NCI-H2171 (cell line): ENCODE measurements around the gene DMXL1.
A peak's percentile ranks its signal among the peaks of the same experiment; 100 is the strongest.

Source experiments
- DNase-seq: peaks from one replicate; lab custom pipeline; 2025; lab: John Stamatoyannopoulos, UW

DMXL1 gene

GRCh38 chr5:119070828-119071560, at the start of gene DMXL1:
Gene DMXL1, plus strand, starts transcription at chr5:119071087. Its CDS starts 483 bp downstream, at chr5:119071570.
- DNase-seq: peak; percentile 87

- no peak for DNase-seq
These were observed 49.6 kb upstream of the DMXL1 start for GRCh38 chr5:119021149-119021732.

- no peak for DNase-seq
These were observed 48.7 kb upstream of the DMXL1 start for GRCh38 chr5:119022017-119022745.

GRCh38 chr5:119022773-119023172, 48.1 kb upstream of the DMXL1 start:
- DNase-seq: no peak

GRCh38 chr5:119028575-119028974, 42.3 kb upstream of the DMXL1 start:
- DNase-seq: no peak

- no peak for DNase-seq
These were observed 39.6 kb upstream of the DMXL1 start for GRCh38 chr5:119031011-119031886.

- DNase-seq: no peak
These were observed 39.0 kb upstream of the DMXL1 start for GRCh38 chr5:119031905-119032304.

- no peak for DNase-seq
These were observed 38.2 kb upstream of the DMXL1 start for GRCh38 chr5:119032656-119033055.

- no peak for DNase-seq
These were observed 37.8 kb upstream of the DMXL1 start for GRCh38 chr5:119033135-119033534.

- DNase-seq: no peak
These were observed 34.7 kb upstream of the DMXL1 start for GRCh38 chr5:119036101-119036762.

GRCh38 chr5:119037496-119038215, 33.2 kb upstream of the DMXL1 start:
- DNase-seq: no peak

GRCh38 chr5:119048246-119048645, 22.6 kb upstream of the DMXL1 start:
- no peak for DNase-seq

- DNase-seq: no peak
These were observed 20.9 kb upstream of the DMXL1 start for GRCh38 chr5:119049824-119050449.

- no peak for DNase-seq
These were observed 16.8 kb upstream of the DMXL1 start for GRCh38 chr5:119054101-119054500.

GRCh38 chr5:119055294-119055693, 15.6 kb upstream of the DMXL1 start:
- DNase-seq: no peak

- DNase-seq: no peak
These were observed 11.8 kb upstream of the DMXL1 start for GRCh38 chr5:119058979-119059529.

GRCh38 chr5:119059740-119060255, 11.1 kb upstream of the DMXL1 start:
- no peak for DNase-seq

- DNase-seq: no peak
These were observed 7.1 kb upstream of the DMXL1 start for GRCh38 chr5:119063579-119064379.

- no peak for DNase-seq
These were observed 3.4 kb upstream of the DMXL1 start for GRCh38 chr5:119067450-119067849.
